GM19099 (cell line): ENCODE data around the gene LIM2.

Experiments
- POLR2A ChIP-seq: IDR thresholded peaks from 3 replicates; pipeline ENCODE4 v1.6.1; 2011; ENCODE audit warnings: low read depth; ENCODE audit not compliant: insufficient read length; ENCODE audit errors: extremely low read depth

Gene LIM2

GRCh38 chr19:51354103-51354741, 33.6 kb downstream of the LIM2 start:
- TF ChIP-seq POLR2A, result no peak

- no peak for TF ChIP-seq POLR2A
Observed at GRCh38 chr19:51352783-51353360, 34.9 kb downstream of the LIM2 start.

- TF ChIP-seq POLR2A, result no peak
Observed at GRCh38 chr19:51351266-51351990, 36.3 kb downstream of the LIM2 start.

GRCh38 chr19:51347209-51347928, 40.4 kb downstream of the LIM2 start:
- TF ChIP-seq POLR2A, result no peak

- no peak for TF ChIP-seq POLR2A
Observed at GRCh38 chr19:51346742-51347141, 41.0 kb downstream of the LIM2 start.

- no peak for TF ChIP-seq POLR2A
Observed at GRCh38 chr19:51345076-51345620, 42.6 kb downstream of the LIM2 start.

GRCh38 chr19:51342631-51343569, 44.9 kb downstream of the LIM2 start:
- no peak for TF ChIP-seq POLR2A

- no peak for TF ChIP-seq POLR2A
Observed at GRCh38 chr19:51341976-51342580, 45.7 kb downstream of the LIM2 start, which contains the start of gene VSIG10L. Gene VSIG10L (minus strand): TSS chr19:51342139. CDS start chr19:51342124, 15 bp downstream.

GRCh38 chr19:51341066-51341465, 46.7 kb downstream of the LIM2 start:
- no peak for TF ChIP-seq POLR2A

GRCh38 chr19:51339687-51340656, 47.8 kb downstream of the LIM2 start:
- TF ChIP-seq POLR2A, result peak; percentile 35

- no peak for TF ChIP-seq POLR2A
Observed at GRCh38 chr19:51339313-51339686, 48.5 kb downstream of the LIM2 start.

- no peak for TF ChIP-seq POLR2A
Observed at GRCh38 chr19:51338563-51339312, 49.0 kb downstream of the LIM2 start.
